Measurements from ENCODE around the gene ATP2A3. TPM values are rescaled to one million over a fixed set of nuclear protein-coding genes. Genes with fewer than 3 reads are reported as not detected.

Gene ATP2A3
- total and polyA plus RNA-seq, 2 donors (not counting 3 experiments of a cell fraction or from before 2014, with no cell fraction given): 0.37 to 0.55 TPM

DNA sequence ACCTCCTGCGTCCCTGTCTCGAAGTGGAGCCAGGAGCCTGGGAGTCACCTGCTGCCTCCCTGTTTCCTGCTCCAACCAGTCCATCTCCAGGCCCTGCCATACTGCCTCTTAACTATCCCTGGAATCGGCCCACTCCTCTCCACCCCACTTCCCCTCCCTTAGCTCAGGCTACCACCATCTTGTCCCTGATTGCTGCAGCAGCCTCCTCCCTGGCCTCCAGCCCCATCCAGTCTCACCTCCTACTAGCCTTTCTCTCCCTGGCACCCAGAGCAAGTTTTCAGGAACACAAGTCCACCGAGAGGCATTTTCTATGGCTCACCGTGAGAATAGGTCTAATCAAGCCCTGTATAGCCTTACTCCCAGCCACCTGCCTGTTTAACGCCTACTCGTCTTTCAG, 70.5 kb downstream of the ATP2A3 start:
- Histone ChIP-seq H3K27ac (ENCODE audit: insufficient read depth, low read depth, low read length) (no peak overlapping the region), H3K9me3 (replicated peaks; ENCODE audit: control insufficient read depth, insufficient read depth, low read length) (no peaks in the 10 kb centered on the region), H3K79me2 (ENCODE audit: control insufficient read depth, insufficient read depth, low read length) (peaks cover 13% of the 10 kb centered on the region), H3K36me3 (ENCODE audit: control insufficient read depth in 2 of 2, extremely low read depth in 1 of 2, insufficient read depth in 2 of 2, low read length in 2 of 2) (no peaks in the 10 kb centered on the region), H3K4me3 (replicated peaks in 1 of 3; ENCODE audit: insufficient read depth in 1 of 3, low read depth in 1 of 3, low read length in 3 of 3) (no peak overlapping the region), H3K27me3 (ENCODE audit: control insufficient read depth in 2 of 2, insufficient read depth in 2 of 2, low read length in 2 of 2) (no peaks in the 10 kb centered on the region), H3K9me1 (replicated peaks; ENCODE audit: control insufficient read depth, extremely low read depth, insufficient read depth, low read length) (no peaks in the 10 kb centered on the region), H4K20me1 (replicated peaks; ENCODE audit: control insufficient read depth, extremely low read depth, insufficient read depth, low read length) (no peaks in the 10 kb centered on the region), H3K9ac (replicated peaks; ENCODE audit: extremely low read depth, insufficient read depth, low read length) (no peak overlapping the region), H3K4me1 (ENCODE audit: control insufficient read depth, extremely low read depth, insufficient read depth, low read length) (peaks cover 49% of the 10 kb centered on the region), H3K4me2 (ENCODE audit: insufficient read depth, low read length) (no peak overlapping the region), H2AFZ (ENCODE audit: low read depth, low read length) (peak overlapping the region; percentile 49)
- intact Hi-C loops (cut with micrococcal nuclease): loop anchor here (1.0 to 2.0 kb wide), 2 partner anchors 29 to 47 kb away; partner anchors contain the start of gene NCBP3
- BruUV-seq (replicated peaks): no TSS peak
- CTCF ChIA-PET: interaction anchor here (1.4 to 9.2 kb wide), 4 partner anchors 19 to 49 kb away, joined by 3 to 82 read pairs (median 16); partner anchors contain the start of gene NCBP3
- FAIRE-seq: no peak
- TF ChIP-seq MAX (IDR thresholded peaks at IDR 0.05; ENCODE audit: insufficient read depth, insufficient read length) (no peak), JUN (IDR thresholded peaks at IDR 0.05; ENCODE audit: borderline replicate concordance, insufficient read depth, insufficient read length, low read depth) (no peak), MYC (IDR thresholded peaks at IDR 0.05; ENCODE audit: low read depth, low read length) (no peak), POLR2A (IDR thresholded peaks at IDR 0.05; ENCODE audit: low read depth, low read length) (no peak), EZH2 (IDR thresholded peaks at IDR 0.05; ENCODE audit: borderline replicate concordance, low read depth, low read length, severe bottlenecking) (no peak), GATA2 (IDR thresholded peaks at IDR 0.05; ENCODE audit: insufficient read depth, insufficient read length, low read depth, low read length) (no peak), CTCF (IDR thresholded peaks at IDR 0.05; ENCODE audit: extremely low read depth in 1 of 2, insufficient read depth in 1 of 2, low read depth in 1 of 2, low read length in 2 of 2) (no peak), FOS (IDR thresholded peaks at IDR 0.05; ENCODE audit: borderline replicate concordance, insufficient read depth, low read length) (no peak), POLR2AphosphoS5 (IDR thresholded peaks at IDR 0.05; ENCODE audit: insufficient read depth, low read depth, low read length) (no peak)
- dilution Hi-C loops (cut with MboI; ENCODE audit: extremely low pct_ligation_motif_present, low sequenced_read_pairs): no loop called here
- POLR2A ChIA-PET: no interaction called here
- no peak for DNase-seq (ENCODE audit: low read depth, low spot score)
